HCT116 (cell line): ENCODE measurements around the gene ADAMTS5. TPM values are rescaled to one million over a fixed set of nuclear protein-coding genes. Genes with fewer than 3 reads are reported as not detected.

ENCODE experiments used
- ATAC-seq: fragments of 200-7000 bp; cut with Tn5 transposase; 2 replicates; pipeline ENCODE4 v1.9.1; 2020; ENCODE audit warnings: mild to moderate bottlenecking, moderate library complexity
- BruUV-seq: library from RNA; stranded (reverse); fragments of 400-500 nt; replicated peaks from 2 replicates; lab custom pipeline; 2021; lab: Mats Ljungman, UMichigan
- CTCF ChIA-PET: fragments of 300-600 bp; sonication (Branson Sonifier 250); formaldehyde crosslinking; loops from one replicate; lab custom pipeline; 2021; ENCODE audit warnings: antibody characterized with exemption; lab: Charles Lee
- POLR2A ChIA-PET: fragments of 300-600, 350-600 bp; sonication (Branson Sonifier 250); formaldehyde crosslinking; loops from one replicate; lab custom pipeline; 2021; ENCODE audit warnings: antibody characterized with exemption; lab: Charles Lee
- RAD21 ChIA-PET, 2 experiments: fragments of 300-600 bp; sonication (Branson Sonifier 250); formaldehyde crosslinking; loops; one replicate each; lab custom pipeline; 2023; ENCODE audit warnings: low total read pairs in 2 of 2; ENCODE audit not compliant: uncharacterized antibody in 2 of 2, unreplicated experiment in 2 of 2, low non-redundant PET in 1 of 2; lab: Charles Lee
- DNase-seq: peaks from one replicate; pipeline ENCODE4 v3.0.0-alpha.2; 2010; ENCODE audit warnings: low read depth, low spot score
- H2AFZ ChIP-seq: fragments of 200-600 bp; shearing (Covaris generic), sonication (generic); 2 replicates; pipeline ENCODE4 v1.6.1; 2017; ENCODE audit warnings: low read depth, mixed run types, mixed read lengths, antibody characterized with exemption, low read length; ENCODE audit not compliant: poor library complexity, severe bottlenecking
- H3K27ac ChIP-seq: 2 replicates; pipeline ENCODE4 v1.5.1; 2012; ENCODE audit warnings: low read depth, low read length
- H3K27me3 ChIP-seq: fragments of 200-600 bp; sonication (generic); 2 replicates; pipeline ENCODE4 v1.6.1; 2016; ENCODE audit warnings: mixed run types, low read length, mixed read lengths; ENCODE audit not compliant: insufficient read depth
- H3K36me3 ChIP-seq, 2 experiments: fragments of 200-500 bp in 1 of 2; fragments of 200-600 bp in 1 of 2; sonication (Bioruptor generic) in 1 of 2; sonication (generic) in 1 of 2; 2 replicates each; pipeline versions ENCODE4 v1.5.1 to v1.6.1; 2014 to 2016; ENCODE audit warnings: low read length in 2 of 2, inconsistent platforms in 1 of 2, mixed read lengths in 1 of 2, mixed run types in 1 of 2; ENCODE audit not compliant: insufficient read depth in 2 of 2, control insufficient read depth in 1 of 2
- H3K4me1 ChIP-seq, 2 experiments: fragments of 200-600 bp in 1 of 2; sonication (generic) in 1 of 2; 2 replicates each; pipeline versions ENCODE4 v1.5.1 to v1.6.1; 2012 to 2017; ENCODE audit warnings: low read length in 2 of 2, inconsistent platforms in 1 of 2, mild to moderate bottlenecking in 1 of 2, mixed read lengths in 1 of 2, mixed run types in 1 of 2, moderate library complexity in 1 of 2; ENCODE audit not compliant: insufficient read depth in 2 of 2, control insufficient read depth in 1 of 2
- H3K4me2 ChIP-seq: fragments of 200-600 bp; sonication (generic); 2 replicates; pipeline ENCODE4 v1.6.1; 2017; ENCODE audit warnings: mixed run types, low read length, mixed read lengths
- H3K4me3 ChIP-seq, 2 experiments: fragments of 200-600 bp in 1 of 2; sonication (generic) in 1 of 2; replicated peaks in 1 of 2; 2 replicates each; pipeline ENCODE4 v1.5.1; 2011 to 2016; ENCODE audit warnings: low read length in 2 of 2, control low read depth in 1 of 2, low read depth in 1 of 2, mild to moderate bottlenecking in 1 of 2, mixed read lengths in 1 of 2, mixed run types in 1 of 2
- H3K79me2 ChIP-seq: fragments of 200-600 bp; sonication (generic); 2 replicates; pipeline ENCODE4 v1.6.1; 2017; ENCODE audit warnings: mild to moderate bottlenecking, mixed run types, low read length, moderate library complexity, mixed read lengths; ENCODE audit not compliant: insufficient read depth
- H3K9ac ChIP-seq: fragments of 200-600 bp; sonication (generic); 2 replicates; pipeline ENCODE4 v1.6.1; 2016; ENCODE audit warnings: low read length, mixed read lengths
- H3K9me2 ChIP-seq: fragments of 200-600 bp; sonication (generic), shearing (Covaris generic); 2 replicates; pipeline ENCODE4 v1.6.1; 2017; ENCODE audit warnings: mixed run types, mild to moderate bottlenecking, moderate library complexity; ENCODE audit not compliant: insufficient read depth
- H3K9me3 ChIP-seq, 2 experiments: fragments of 200-500 bp in 1 of 2; fragments of 200-600 bp in 1 of 2; sonication (Bioruptor generic) in 1 of 2; sonication (generic) in 1 of 2; 2 replicates each; pipeline ENCODE4 v1.6.1; 2014 to 2017; ENCODE audit warnings: low read length in 2 of 2, mixed read lengths in 2 of 2, inconsistent platforms in 1 of 2, low read depth in 1 of 2, mild to moderate bottlenecking in 1 of 2, mixed run types in 1 of 2, moderate library complexity in 1 of 2; ENCODE audit not compliant: control insufficient read depth in 1 of 2, insufficient read depth in 1 of 2
- H4K20me1 ChIP-seq: fragments of 200-600 bp; sonication (generic), shearing (Covaris generic); 2 replicates; pipeline ENCODE4 v1.6.1; 2017; ENCODE audit warnings: mixed run types, mild to moderate bottlenecking, moderate library complexity; ENCODE audit not compliant: insufficient read depth
- CTCF ChIP-seq, 3 experiments: fragments of 200-600 bp in 1 of 3; sonication (generic) in 1 of 3; IDR thresholded peaks in 2 of 3; conservative IDR thresholded peaks in 1 of 3; 2 replicates each; pipeline ENCODE4 v1.5.1; 2012 to 2017; ENCODE audit warnings: low read depth in 2 of 3, low read length in 2 of 3, antibody characterized with exemption in 1 of 3, borderline replicate concordance in 1 of 3, control low read depth in 1 of 3, mild to moderate bottlenecking in 1 of 3, mixed read lengths in 1 of 3, mixed run types in 1 of 3, moderate library complexity in 1 of 3; ENCODE audit not compliant: insufficient read depth in 1 of 3
- EZH2 ChIP-seq: fragments of 200-600 bp; sonication (generic); IDR thresholded peaks from 2 replicates; pipeline ENCODE4 v1.6.1; 2017; ENCODE audit warnings: antibody characterized with exemption, mixed run types
- REST ChIP-seq: IDR thresholded peaks from 2 replicates; pipeline ENCODE4 v1.6.1; 2012; ENCODE audit warnings: low read depth
- SIN3A ChIP-seq: IDR thresholded peaks from 2 replicates; pipeline ENCODE4 v1.6.1; 2012; ENCODE audit warnings: low read depth
- SP1 ChIP-seq: IDR thresholded peaks from 2 replicates; pipeline ENCODE4 v1.6.1; 2012; ENCODE audit warnings: low read depth
- SRF ChIP-seq: IDR thresholded peaks from 2 replicates; pipeline ENCODE4 v1.6.1; 2012; ENCODE audit warnings: low read depth
- TCF7L2 ChIP-seq: IDR thresholded peaks from 2 replicates; pipeline ENCODE4 v1.7.0; 2011; ENCODE audit warnings: borderline replicate concordance, inconsistent platforms; ENCODE audit not compliant: insufficient read depth, insufficient read length; ENCODE audit errors: extremely low read depth
- YY1 ChIP-seq: IDR thresholded peaks from 2 replicates; pipeline ENCODE4 v1.6.1; 2011; ENCODE audit warnings: low read length, low read depth, moderate library complexity, mild to moderate bottlenecking; ENCODE audit not compliant: insufficient replicate concordance; ENCODE audit errors: extremely low read depth
- ZNF274 ChIP-seq: fragments of 200-500 bp; sonication (Bioruptor generic); IDR thresholded peaks from 2 replicates; pipeline ENCODE4 v1.6.1; 2014; ENCODE audit warnings: mild to moderate bottlenecking, low read depth, low read length, inconsistent platforms
- intact Hi-C: fragments of 100-400 bp; cut with micrococcal nuclease; formaldehyde crosslinking; loops from 2 replicates; pipeline ENCODE4 v1.10.0; 2022
- total RNA-seq: library from RNA; stranded (reverse); gene quantifications from one replicate; pipeline ENCODE4 v1.2.1, GENCODE V29; 2021; ENCODE audit not compliant: unreplicated experiment

ADAMTS5 gene
- total RNA-seq, 1 experiment from 2014 or later = 0.02 TPM

DNA sequence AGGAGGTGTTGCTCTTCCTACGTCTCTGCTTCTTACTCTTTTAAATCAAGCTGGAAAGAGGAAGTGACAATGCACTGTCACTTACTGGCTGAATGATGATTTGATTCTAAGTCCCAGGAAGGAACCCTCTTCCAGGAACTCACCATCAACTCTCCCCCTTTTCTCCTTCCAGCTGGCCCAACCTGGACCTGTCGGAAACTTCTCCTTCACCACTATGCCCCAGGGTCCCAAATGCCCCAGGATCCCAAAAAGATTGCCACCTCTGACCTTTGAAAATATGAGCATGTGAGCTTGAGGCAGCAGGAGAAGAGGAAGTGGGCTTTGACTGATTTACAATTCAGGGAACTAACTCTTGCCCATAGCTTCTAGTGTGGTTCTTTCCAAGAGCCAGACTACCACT, 5.3 kb upstream of the ADAMTS5 start:
- CTCF ChIA-PET = no interaction called here
- Histone ChIP-seq H3K36me3 (no peaks in the 10 kb centered on the region), H3K27ac (no peak overlapping the region), H3K4me2 (no peak overlapping the region), H3K9me2 (no peaks in the 10 kb centered on the region), H3K9ac (no peak overlapping the region), H3K4me3 (no peak overlapping the region), H3K4me1 (no peaks in the 10 kb centered on the region), H4K20me1 (no peaks in the 10 kb centered on the region), H3K27me3 (no peaks in the 10 kb centered on the region), H3K9me3 (peaks cover 9 to 49% of the 10 kb centered on the region in 2 experiments; a peak in 2 of 4 replicates), H2AFZ (no peak overlapping the region), H3K79me2 (no peaks in the 10 kb centered on the region)
- intact Hi-C loops = no loop called here
- BruUV-seq = no TSS peak
- RAD21 ChIA-PET = no interaction called here
- TF ChIP-seq CTCF (IDR thresholded peaks at IDR 0.05 in 2 of 3, conservative IDR thresholded peaks at IDR 0.05 in 1 of 3; ENCODE audit: borderline replicate concordance in 1 of 3, insufficient read depth in 1 of 3, low read depth in 2 of 3, low read length in 2 of 3) = no peak
- no peak for TF ChIP-seq TCF7L2
- TF ChIP-seq REST = no peak
- no peak for TF ChIP-seq SP1
- no peak for TF ChIP-seq YY1
- no peak for TF ChIP-seq EZH2
- TF ChIP-seq SIN3A = no peak
- no peak for TF ChIP-seq SRF
- no peak for TF ChIP-seq ZNF274
- DNase-seq = no peak
- POLR2A ChIA-PET = no interaction called here
- ATAC-seq = no peak
